ENCODE measurements around the gene TSTD1.

- TF ChIP-seq CTCF (IDR thresholded peaks at IDR 0.05 in 8 of 11, conservative IDR thresholded peaks at IDR 0.05 in 3 of 11) (no peak), POLR2A (IDR thresholded peaks at IDR 0.05) (no peak), POLR2AphosphoS5 (IDR thresholded peaks at IDR 0.05) (no peak)
These were observed 31.4 kb downstream of the TSTD1 start for GRCh38 chr1:161007369-161007768.

Measured in spleen (tissue), 7 donors.